Inferior parietal cortex (tissue), 1 donor: Measurements from ENCODE around the gene NCOA3.
"Not testable (repeated sequence)": the region's sequence is repeated elsewhere in the genome, so short reads cannot be mapped to it uniquely, and the experiment has no call there.

ENCODE experiments used
- DNase-seq: peaks from one replicate; pipeline ENCODE4 v3.0.0-alpha.2; 2016; ENCODE audit errors: extremely low spot score

The NCOA3 gene

GRCh38 chr20:47561603-47562583, 60.2 kb downstream of the NCOA3 start:
- DNase-seq = no peak

GRCh38 chr20:47566269-47566668, 64.6 kb downstream of the NCOA3 start:
- no peak for DNase-seq

GRCh38 chr20:47568019-47568418, 66.3 kb downstream of the NCOA3 start:
- no peak for DNase-seq

- no peak for DNase-seq
Observed at GRCh38 chr20:47568837-47569410, 67.2 kb downstream of the NCOA3 start.

- no peak for DNase-seq
Observed at GRCh38 chr20:47571426-47571825, 69.7 kb downstream of the NCOA3 start.

- DNase-seq = no peak
Observed at GRCh38 chr20:47572105-47572729, 70.5 kb downstream of the NCOA3 start.

GRCh38 chr20:47573559-47573958, 71.9 kb downstream of the NCOA3 start:
- no peak for DNase-seq

GRCh38 chr20:47574616-47575364, 73.1 kb downstream of the NCOA3 start:
- DNase-seq = no peak

GRCh38 chr20:47576516-47577033, 74.9 kb downstream of the NCOA3 start:
- DNase-seq = no peak

- DNase-seq = no peak
Observed at GRCh38 chr20:47577314-47577713, 75.6 kb downstream of the NCOA3 start.

GRCh38 chr20:47578543-47578942, 76.9 kb downstream of the NCOA3 start:
- no peak for DNase-seq

- DNase-seq = not testable (repeated sequence)
Observed at GRCh38 chr20:47580686-47581085, 79.0 kb downstream of the NCOA3 start.

GRCh38 chr20:47581090-47581489, 79.4 kb downstream of the NCOA3 start:
- no peak for DNase-seq

- DNase-seq = no peak
Observed at GRCh38 chr20:47583551-47583950, 81.9 kb downstream of the NCOA3 start.

- DNase-seq = no peak
Observed at GRCh38 chr20:47585087-47585747, 83.5 kb downstream of the NCOA3 start.

GRCh38 chr20:47586649-47587294, 85.1 kb downstream of the NCOA3 start:
- DNase-seq = no peak

GRCh38 chr20:47588158-47588557, 86.5 kb downstream of the NCOA3 start:
- no peak for DNase-seq

GRCh38 chr20:47591231-47591630, 89.5 kb downstream of the NCOA3 start:
- no peak for DNase-seq

GRCh38 chr20:47594157-47594556, 92.5 kb downstream of the NCOA3 start:
- no peak for DNase-seq

GRCh38 chr20:47595138-47595537, 93.5 kb downstream of the NCOA3 start:
- not testable (repeated sequence) for DNase-seq
